Stimulated activated CD4-positive, alpha-beta T cell treated with anti-CD3 and anti-CD28 coated beads, Interleukin-15, amount 100 ng/mL, for 1 hour (primary cell): Measurements from ENCODE around the gene FYTTD1.

Source experiments
- DNase-seq, 2 donors: peaks; one replicate each; pipeline ENCODE4 v3.0.0-alpha.2; 2020; ENCODE audit warnings: low read depth in 1 of 2, low spot score in 1 of 2

Gene FYTTD1

DNA sequence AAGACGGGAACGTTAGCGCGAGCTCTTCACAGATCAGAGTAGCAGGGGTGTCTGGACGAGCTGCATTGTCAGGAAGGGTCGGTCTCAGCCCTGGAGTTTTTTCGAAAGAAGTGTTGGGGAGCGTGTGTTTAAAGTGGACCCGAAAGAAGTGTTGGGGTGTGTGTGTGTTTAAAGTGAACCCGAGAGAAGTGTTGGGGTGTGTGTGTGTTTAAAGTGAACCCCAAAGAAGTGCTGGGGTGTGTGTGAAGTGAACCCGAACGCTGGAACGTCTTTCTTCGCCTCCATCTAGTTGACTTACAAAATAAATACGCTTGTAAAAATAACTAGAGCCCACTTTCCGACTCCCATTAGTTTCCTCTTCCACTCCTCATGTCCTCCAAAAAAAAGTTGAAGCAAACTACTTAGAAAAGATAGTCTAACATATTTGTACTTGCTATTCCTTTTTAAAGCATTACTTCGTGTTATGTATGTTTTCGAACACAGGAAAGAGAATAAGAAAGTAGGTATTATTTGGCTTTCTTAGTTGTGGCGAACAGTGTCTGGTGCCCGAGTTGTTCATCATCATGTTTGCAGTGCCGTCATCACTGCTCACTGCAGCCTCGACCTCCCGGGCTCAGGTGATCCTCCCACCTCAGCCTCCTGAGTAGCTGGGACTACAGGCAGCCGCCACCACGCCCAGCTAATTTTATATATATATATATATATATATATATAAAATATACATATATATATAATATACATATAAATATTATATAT lies 42.4 kb downstream of the FYTTD1 start:
- DNase-seq = no peak

DNA sequence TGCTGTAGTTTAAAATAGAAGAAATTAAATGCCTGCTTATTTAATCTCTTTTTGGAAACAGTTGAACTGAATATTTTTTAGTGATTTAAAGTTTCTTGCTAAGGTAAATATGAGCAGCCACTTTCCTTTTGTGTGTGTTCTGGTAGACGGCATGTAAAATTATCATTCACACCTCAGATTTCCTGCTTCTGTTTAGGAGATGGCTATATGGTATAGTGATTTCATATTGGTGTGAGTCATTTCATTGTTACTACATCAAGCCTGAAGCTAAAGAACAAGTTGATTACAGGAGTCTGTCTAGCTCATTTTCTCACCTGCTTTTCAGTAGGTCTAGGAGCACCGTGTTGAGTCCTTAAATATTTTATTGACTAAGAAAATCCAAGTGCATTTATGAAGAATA lies 43.6 kb downstream of the FYTTD1 start:
- DNase-seq = no peak

DNA sequence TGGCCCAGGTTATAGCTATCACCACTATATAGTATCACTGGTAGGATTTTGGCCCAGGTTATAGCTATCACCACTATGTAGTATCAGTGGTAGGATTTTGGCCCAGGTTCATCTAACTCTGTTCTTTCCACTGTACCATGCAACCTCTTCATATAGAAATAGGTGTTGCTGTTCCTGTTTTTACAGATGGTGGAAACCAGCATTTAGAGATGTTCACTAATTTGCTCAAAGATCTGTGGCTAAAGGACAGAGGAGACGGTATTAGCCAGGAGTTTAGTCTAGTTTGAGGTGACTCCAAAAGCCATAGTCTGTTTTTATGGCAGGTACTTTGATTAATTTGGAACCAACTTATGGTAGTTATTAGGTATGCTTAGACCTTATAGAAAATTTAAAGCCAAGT lies 44.4 kb downstream of the FYTTD1 start:
- no peak for DNase-seq

DNA sequence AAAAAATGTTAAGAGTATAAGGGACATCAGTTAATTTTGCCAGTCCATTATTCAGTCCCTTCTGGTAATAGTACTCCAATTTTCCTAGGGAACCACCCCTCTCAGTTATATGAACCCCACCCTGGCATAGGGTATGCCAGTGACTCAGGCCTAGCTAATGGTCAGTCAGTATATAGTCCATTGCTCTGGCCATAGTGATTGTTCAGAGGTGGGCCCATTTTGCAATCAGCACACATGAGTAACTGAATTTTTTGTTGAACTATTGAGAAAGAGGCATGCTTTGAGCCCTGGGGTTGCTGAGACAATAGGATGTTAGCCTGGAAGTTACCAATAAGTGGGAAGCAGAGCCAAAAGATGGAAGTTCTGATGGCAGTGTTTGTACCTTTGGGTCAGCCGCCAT lies 45.5 kb downstream of the FYTTD1 start:
- no peak for DNase-seq

DNA sequence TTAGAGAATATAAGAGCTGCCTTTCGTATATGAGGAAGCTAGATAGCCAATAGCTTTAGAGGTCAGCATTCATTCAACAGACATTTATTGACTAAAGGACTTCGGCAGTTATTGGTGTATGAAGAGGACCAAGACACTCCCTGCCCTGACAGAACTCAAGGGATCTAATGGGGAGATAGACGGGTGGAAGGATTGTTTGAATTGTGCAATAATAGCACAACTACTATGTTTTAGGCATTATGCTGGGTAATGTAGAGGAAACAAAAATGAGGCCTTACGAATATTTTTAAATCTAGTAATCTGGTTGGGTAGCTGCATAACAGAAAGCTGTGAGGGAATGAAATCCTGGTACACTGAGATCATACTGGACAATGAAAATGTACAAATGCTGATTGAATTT lies 46.4 kb downstream of the FYTTD1 start:
- no peak for DNase-seq

DNA sequence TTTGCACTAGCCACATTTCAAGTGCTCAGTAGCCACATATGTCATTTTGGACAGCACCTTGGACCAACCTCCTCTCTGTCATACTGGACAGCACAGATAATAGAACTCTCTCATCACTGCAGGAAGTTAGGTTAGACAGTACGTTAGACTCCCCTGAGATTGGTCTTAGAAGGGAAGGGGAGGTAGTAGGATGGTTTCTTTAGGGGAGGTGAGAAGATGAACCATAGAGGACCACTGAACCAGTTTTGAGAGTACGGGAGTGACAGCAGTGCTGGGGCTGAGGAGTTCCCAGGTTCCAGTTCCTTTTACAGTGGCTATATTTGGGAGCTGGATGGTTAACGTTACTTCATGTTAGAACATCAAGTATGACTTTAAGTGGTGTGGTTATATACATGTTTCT lies 49.2 kb downstream of the FYTTD1 start:
- no peak for DNase-seq

DNA sequence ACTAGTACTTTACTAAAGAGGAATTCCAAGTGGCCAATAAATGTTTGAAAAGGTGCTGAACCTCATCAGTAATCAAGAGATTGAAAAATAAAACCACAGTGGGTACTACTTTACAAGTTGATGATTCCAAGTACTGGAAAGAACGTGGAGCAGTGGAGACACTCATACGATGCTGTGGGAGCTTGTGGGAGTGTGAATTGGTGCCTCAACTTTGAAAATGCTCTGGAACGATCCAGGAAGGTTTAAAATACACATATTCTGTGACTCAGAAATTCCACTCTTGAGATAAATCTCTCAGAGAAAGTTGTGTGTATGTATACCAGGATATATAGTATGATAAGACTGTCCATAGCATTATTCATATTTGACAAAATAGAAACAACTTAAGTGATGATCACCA lies 50.7 kb downstream of the FYTTD1 start:
- no peak for DNase-seq

DNA sequence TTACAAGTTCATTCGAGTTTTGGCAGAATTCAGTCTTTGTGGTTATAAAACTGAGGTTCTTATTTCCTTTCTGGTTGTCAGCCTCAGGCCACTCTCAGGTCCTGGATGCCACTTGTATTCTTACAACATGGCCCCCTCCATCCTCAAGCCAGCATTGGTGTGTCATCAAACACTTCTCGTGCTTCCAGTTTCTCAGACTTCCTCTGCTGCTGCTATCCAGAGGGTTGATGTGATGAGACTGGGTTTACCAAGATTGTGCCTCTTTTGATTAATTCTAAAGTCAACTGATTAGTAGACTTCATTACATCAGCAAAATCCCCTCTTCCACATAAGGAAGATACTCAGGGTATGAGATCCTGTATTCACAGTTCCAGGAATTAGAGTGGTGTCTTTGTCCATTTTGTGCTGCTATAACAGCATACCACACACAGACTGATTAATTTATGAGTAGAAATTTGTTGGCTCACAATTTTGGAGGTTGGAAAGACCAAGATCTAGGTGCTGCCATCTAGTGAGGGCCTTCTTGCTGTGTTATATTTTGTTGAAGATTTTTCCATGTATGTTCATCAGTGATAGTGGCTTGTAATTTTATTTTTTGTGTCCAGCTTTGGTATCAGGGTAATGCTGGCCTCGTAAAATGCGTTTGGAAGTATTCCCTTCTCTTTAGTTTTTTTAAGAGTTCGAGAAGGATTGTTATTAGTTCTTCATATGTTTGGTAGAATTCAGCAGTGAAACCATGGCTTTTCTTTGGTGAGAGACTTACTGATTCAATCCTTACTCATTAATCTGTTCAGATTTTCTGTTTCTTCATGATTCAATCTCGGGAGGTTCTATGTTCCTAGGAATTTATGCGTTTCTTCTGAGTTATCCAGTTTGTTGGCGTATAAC lies 52.5 kb downstream of the FYTTD1 start:
- no peak for DNase-seq

DNA sequence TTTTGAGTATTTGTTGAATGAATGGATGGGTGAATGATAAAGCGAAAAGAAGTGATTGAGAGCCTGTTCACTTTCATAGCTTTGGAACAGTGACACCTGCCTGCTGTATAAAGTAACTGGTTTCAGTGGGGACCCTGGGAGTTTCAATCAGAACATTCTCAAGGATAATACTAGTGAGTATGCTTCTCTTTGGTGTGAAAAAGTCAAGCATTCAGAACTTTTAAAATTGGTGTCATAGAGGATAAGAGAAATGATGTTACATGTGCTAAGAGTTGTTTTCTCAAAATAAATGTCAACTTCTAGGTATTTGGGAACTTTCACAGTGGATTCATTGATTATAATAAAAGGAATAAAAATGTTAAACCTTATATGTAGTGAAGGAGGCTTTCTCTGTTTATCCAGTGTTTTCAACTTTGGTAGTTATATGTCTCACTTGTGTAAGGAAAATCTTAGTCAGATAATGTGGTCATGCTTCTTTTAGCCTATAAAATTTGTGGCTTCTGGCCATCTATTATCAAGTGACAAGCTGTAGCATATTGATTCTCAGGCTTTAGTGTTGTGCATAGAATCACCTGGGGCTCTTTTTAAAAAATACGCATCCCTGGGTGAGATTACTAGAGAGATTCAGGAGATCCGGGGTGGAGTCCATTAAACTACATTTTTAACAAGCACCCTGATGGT lies 53.2 kb downstream of the FYTTD1 start:
- DNase-seq = no peak

DNA sequence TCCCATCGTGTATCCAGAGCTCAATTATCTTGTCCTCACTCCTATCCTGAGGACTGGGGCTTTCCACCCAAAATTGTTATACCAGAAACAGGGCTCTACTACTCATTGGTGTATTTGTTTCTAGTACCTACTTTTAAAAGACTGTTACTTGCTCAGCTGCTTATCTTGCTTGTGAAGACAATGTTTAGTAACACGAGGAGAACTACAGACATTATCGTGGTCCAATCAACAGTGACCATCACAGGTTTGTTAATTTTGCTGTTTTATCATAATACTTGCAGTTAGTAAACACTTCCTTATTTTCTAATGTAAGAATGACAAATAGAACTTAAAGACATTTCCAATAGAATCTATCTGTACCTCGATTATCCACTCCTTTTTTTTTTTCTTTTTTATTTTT lies 54.8 kb downstream of the FYTTD1 start:
- DNase-seq = no peak

DNA sequence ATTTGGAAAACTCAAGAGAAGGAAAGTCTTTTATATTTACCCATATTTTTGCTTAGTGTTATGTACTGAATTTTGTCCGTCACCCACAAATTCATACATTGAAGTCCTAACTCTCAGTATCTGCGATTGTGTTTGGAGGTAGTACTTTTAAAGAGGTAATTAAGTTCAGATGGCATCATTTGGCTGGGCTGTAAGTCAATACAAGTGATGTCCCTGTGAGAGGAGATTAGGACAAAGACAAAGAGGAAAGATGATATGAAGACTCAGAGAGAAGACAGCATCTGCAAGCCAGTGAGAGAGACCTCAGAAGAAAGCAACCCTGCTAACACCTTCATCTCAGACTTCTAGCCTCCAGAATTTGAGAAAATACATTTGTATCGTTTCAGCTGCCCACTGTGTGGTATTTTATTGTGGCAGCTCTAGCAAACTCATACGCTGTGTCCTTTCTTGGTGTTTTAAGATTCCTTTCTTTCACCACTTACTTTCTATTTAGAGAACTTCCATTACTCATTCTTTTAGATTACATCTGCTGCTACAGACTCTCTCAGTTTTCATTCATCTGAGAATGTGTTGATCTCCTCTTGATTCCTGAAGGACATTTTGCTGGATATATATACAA lies 58.4 kb downstream of the FYTTD1 start:
- no peak for DNase-seq

DNA sequence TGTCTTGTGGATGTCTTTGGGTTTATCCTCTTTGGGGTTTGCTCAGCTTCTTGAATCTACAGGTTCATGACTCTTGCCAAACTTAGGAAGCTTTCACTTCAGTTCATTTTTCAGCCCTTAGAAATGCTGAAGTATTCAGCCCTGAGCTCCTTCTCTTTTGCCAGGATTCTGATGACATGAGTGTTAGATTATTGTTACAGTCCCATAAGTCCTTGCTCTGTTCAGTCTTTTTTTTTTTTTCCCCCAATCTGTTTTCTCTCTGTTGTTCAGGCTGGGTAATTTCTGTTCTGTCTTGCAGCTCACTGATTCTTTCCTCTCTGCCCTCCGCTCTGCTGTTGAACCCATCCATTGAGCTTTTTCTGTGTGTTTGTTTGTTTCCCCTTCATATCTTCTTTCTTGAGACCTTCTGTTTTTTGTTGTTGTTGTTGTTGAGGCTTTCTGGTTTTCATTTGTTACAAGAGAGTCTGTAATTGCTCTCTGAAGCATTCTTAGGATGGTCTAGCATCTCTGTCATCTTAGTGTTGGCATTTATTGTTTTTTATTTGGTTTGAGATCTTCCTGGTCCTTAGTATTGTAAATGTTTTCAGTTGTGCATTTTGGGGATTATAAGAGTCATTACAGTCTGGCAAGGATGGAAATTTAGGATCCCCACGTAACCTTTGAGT lies 59.8 kb downstream of the FYTTD1 start:
- DNase-seq = no peak

DNA sequence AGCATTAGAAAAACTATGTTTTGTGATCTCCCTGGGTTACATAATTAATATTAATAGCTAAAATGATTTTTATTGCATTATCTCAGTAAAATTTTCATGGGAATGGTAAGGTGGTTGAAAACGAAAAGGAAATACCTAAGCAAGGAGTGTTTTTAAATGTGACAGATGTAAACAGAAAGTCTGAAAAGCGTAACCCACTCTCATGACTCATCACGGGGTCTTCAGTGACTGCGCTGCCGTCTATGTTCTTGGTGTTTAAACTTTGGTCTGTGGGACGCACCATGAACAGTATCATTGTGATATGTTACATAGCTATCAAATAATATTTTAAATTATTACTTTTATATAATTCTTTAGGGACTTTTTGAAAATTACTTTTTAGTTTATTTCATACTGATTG lies 61.2 kb downstream of the FYTTD1 start:
- no peak for DNase-seq

DNA sequence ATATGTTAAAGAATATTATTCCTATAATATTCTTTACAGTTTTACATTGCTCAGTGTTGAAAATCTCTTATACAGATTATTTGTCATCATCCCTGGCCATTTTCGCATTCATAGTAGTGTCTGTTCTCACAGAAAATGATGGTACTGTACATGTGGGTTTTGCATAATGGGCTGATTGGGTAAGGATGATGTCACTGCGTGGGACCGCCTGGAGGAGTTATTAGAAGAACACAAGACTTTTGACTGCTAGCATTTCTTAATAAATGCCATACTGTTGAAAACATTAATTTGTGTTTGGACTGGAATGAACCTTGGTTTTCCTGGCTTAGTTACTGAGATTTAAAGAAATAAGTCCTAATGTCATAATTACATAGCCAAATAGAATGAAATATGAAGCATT lies 61.7 kb downstream of the FYTTD1 start:
- DNase-seq = no peak

DNA sequence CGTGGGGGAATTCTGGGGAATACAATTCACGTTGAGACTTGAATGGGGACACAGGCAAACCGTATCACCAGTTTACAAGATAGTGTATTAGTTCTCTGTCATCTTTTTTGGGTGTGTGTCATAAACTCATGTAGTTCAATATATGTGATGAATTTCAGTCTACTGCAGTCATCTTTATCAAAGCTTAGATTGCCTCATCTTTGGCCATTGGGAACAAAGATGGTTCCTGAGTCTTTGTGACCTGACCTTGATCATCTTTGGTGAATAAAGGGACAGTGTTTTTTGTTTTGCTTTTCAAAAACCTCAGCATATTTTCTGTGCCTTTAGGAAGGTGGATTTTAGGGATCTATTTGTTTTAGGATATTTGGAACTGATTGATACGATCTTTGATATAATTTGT lies 64.7 kb downstream of the FYTTD1 start:
- no peak for DNase-seq

DNA sequence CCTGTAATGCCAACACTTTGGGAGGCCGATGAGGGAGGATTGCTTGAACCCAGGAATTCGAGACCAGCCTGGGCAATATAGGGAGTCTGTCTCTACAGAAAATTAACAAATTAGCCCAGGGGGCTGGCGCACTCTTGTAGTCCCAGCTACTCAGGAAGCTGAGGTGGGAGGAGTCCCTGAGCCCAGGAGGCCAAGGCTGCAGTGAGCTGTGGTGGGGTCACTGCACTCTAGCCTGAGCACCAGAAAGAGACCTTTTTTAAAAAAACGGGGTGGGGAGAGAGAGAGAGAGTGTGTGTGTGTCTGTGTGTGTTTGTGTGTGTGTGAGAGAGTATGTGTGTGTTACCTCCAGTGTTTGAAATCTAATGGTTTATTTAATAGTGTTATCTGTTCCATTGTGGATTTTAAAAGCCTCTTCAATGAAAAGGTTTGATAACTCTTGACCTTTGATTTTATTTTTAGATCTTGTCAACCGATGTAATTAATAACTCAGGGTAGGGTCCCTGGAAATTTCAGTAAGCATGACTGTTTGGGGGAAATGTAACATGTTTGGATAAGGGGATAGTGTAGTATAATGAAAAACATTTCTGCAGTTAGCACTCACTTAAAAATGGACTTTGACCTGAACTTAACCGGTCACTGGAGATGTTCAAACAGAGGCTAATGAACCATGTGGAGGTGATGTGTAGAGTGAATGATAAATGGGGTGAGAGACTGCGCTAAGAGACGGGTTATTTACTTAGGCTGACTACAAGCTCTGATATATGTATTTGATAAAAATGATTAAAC lies 71.1 kb downstream of the FYTTD1 start:
- no peak for DNase-seq

DNA sequence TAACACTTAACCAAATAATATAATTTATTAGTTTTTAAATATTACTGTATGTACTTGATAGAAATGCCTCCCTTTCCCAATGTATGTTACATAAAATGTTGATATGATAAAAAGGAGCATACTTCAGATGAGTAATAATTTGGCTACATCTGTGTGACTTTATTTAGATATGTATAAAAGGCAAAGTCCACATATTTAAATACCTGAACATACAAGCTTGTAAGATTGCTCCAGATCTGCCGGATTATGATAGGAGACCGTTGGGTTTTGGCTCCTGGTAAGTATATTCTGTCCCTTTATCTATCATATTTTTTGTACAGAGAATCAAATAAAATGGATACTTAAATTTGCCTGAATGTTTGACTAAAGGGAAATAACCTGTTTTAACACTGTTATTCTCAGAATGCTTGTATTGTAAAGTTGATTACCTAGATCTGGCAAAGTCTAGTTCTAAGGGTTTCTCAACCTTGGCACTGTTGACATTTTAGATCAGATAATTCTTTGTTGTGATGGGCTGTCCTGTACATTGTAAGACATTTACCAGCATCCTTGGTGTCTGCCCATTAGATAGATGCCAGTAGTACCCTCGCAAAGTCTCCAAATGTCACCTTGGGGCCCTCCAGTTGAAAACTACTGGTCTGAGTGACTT lies 79.8 kb downstream of the FYTTD1 start:
- DNase-seq = no peak

DNA sequence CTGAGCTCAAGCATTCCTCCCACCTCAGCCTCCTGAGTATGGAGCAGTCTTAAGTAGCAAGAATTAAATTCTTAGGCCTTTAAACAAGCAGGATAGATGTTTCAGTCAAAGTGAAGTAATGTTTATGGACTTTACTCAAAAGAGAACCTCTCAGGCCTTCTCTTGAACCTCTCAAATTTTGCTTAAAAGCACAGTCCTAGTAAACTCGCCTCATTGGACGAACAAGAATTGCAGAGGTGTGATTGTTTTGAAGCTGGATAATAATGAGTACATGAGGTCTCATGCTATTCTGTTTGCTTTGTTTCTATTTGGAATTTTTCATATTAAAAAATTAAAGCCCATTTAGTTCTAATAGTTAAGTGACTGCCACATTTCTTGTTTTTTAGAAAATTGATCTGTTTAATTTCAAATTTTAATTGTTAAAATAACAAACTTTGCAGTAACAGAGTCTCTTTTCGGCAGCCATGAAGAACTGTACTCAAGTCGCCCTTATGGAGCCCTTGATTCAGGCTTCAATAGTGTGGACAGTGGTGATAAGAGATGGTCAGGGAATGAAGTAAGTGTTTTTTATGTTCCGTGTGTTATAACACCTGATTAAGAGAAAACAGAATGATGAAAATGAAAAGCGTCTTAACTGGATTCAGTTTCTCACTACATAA lies 80.8 kb downstream of the FYTTD1 start:
- DNase-seq = no peak

DNA sequence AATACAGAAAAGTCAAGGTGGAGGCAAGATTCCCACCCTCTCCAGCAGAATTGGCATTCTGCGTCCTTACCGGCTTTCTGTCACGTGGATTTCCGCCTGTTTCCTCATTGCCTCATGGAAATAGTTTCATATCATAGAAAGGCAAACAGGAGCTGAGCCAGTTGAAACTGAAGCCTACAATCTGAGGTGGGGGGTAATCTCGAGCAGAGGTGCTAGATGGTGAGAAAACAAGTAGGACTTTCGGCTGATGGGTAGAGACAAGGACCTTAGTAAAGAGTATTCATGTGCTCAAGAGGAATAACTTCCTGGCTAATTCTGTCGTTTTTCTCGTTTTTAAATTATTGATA lies 81.3 kb downstream of the FYTTD1 start:
- no peak for DNase-seq
